IPS-18a (cell line): ENCODE measurements around the gene NCR3LG1.

Experiments used
- H3K27ac ChIP-seq: one replicate; pipeline ENCODE4 v1.5.1; 2013; ENCODE audit warnings: low read length
- H3K27me3 ChIP-seq: one replicate; pipeline ENCODE4 v1.6.1; 2013; ENCODE audit warnings: mild to moderate bottlenecking, low read length; ENCODE audit not compliant: control insufficient read depth, insufficient read depth
- H3K36me3 ChIP-seq: one replicate; pipeline ENCODE4 v1.6.1; 2013; ENCODE audit warnings: low read depth, low read length; ENCODE audit not compliant: control insufficient read depth
- H3K4me1 ChIP-seq: one replicate; pipeline ENCODE4 v1.6.1; 2013; ENCODE audit warnings: low read depth, low read length; ENCODE audit not compliant: control insufficient read depth
- H3K4me3 ChIP-seq: one replicate; pipeline ENCODE4 v1.5.1; 2013; ENCODE audit warnings: low read length
- H3K9ac ChIP-seq: one replicate; pipeline ENCODE4 v1.6.1; 2013; ENCODE audit warnings: mild to moderate bottlenecking, low read length, moderate library complexity
- H3K9me3 ChIP-seq: one replicate; pipeline ENCODE4 v1.6.1; 2013; ENCODE audit warnings: low read depth, low read length; ENCODE audit not compliant: control insufficient read depth

Gene NCR3LG1

GRCh38 chr11:17351510-17352176, at the start of gene NCR3LG1:
NCR3LG1 (plus strand) TSS chr11:17351800; CDS start chr11:17351970, 170 bp downstream.
- Histone ChIP-seq H3K27ac (no peak within 1 kb of the TSS), H3K27me3 (peaks cover 56% of the 10 kb centered on the region), H3K36me3 (no peaks in the 10 kb centered on the region), H3K4me3 (peak within 1 kb of the TSS; percentile 52), H3K4me1 (peaks cover 10% of the 10 kb centered on the region), H3K9me3 (no peaks in the 10 kb centered on the region), H3K9ac (no peak within 1 kb of the TSS)

- Histone ChIP-seq H3K4me1 (no peaks in the 10 kb centered on the region), H3K27me3 (no peaks in the 10 kb centered on the region), H3K9me3 (no peaks in the 10 kb centered on the region), H3K9ac (no peak overlapping the region), H3K27ac (no peak overlapping the region), H3K36me3 (no peaks in the 10 kb centered on the region), H3K4me3 (no peak overlapping the region)
These were observed 38.0 kb upstream of the NCR3LG1 start for GRCh38 chr11:17313349-17314231.

- Histone ChIP-seq H3K27ac (no peak overlapping the region), H3K9me3 (no peaks in the 10 kb centered on the region), H3K36me3 (no peaks in the 10 kb centered on the region), H3K4me1 (no peaks in the 10 kb centered on the region), H3K4me3 (no peak overlapping the region), H3K27me3 (no peaks in the 10 kb centered on the region), H3K9ac (no peak overlapping the region)
These were observed 37.4 kb upstream of the NCR3LG1 start for GRCh38 chr11:17314232-17314547.

GRCh38 chr11:17314904-17315426, 36.6 kb upstream of the NCR3LG1 start:
- Histone ChIP-seq H3K4me1 (no peaks in the 10 kb centered on the region), H3K9ac (no peak overlapping the region), H3K27me3 (no peaks in the 10 kb centered on the region), H3K36me3 (no peaks in the 10 kb centered on the region), H3K27ac (no peak overlapping the region), H3K9me3 (no peaks in the 10 kb centered on the region), H3K4me3 (no peak overlapping the region)

- H3K9me3 ChIP-seq = no peaks in the 10 kb centered on the region
These were observed 22.6 kb upstream of the NCR3LG1 start for GRCh38 chr11:17328871-17329494.

GRCh38 chr11:17331669-17332068, 19.9 kb upstream of the NCR3LG1 start:
- Histone ChIP-seq H3K4me1 (no peaks in the 10 kb centered on the region), H3K4me3 (no peak overlapping the region), H3K27ac (no peak overlapping the region), H3K9me3 (no peaks in the 10 kb centered on the region), H3K27me3 (no peaks in the 10 kb centered on the region), H3K9ac (no peak overlapping the region), H3K36me3 (no peaks in the 10 kb centered on the region)

More at GRCh38 chr11:17328871-17329494, 22.6 kb upstream of the NCR3LG1 start:
- Histone ChIP-seq H3K27me3 (no peaks in the 10 kb centered on the region), H3K36me3 (no peaks in the 10 kb centered on the region), H3K9ac (no peak overlapping the region), H3K4me1 (no peaks in the 10 kb centered on the region), H3K4me3 (no peak overlapping the region), H3K27ac (no peak overlapping the region)

- Histone ChIP-seq H3K4me3 (no peak overlapping the region), H3K9ac (no peak overlapping the region), H3K9me3 (no peaks in the 10 kb centered on the region), H3K4me1 (no peaks in the 10 kb centered on the region), H3K27me3 (no peaks in the 10 kb centered on the region), H3K27ac (no peak overlapping the region), H3K36me3 (no peaks in the 10 kb centered on the region)
These were observed 17.6 kb upstream of the NCR3LG1 start for GRCh38 chr11:17333799-17334586.

- Histone ChIP-seq H3K9ac (no peak overlapping the region), H3K27ac (no peak overlapping the region), H3K4me3 (no peak overlapping the region), H3K9me3 (no peaks in the 10 kb centered on the region), H3K27me3 (no peaks in the 10 kb centered on the region), H3K36me3 (no peaks in the 10 kb centered on the region), H3K4me1 (no peaks in the 10 kb centered on the region)
These were observed 8.3 kb upstream of the NCR3LG1 start for GRCh38 chr11:17343257-17343656.

GRCh38 chr11:17343907-17344306, 7.7 kb upstream of the NCR3LG1 start:
- H3K9me3 ChIP-seq = no peaks in the 10 kb centered on the region
- H3K27me3 ChIP-seq = peaks cover under 1% of the 10 kb centered on the region
- H3K27ac ChIP-seq = no peak overlapping the region
- no peaks in the 10 kb centered on the region for H3K36me3 ChIP-seq
- H3K4me3 ChIP-seq = no peak overlapping the region
- no peaks in the 10 kb centered on the region for H3K4me1 ChIP-seq
- H3K9ac ChIP-seq = no peak overlapping the region

- no peak overlapping the region for H3K4me3 ChIP-seq
- H3K36me3 ChIP-seq = no peaks in the 10 kb centered on the region
- no peak overlapping the region for H3K9ac ChIP-seq
- no peaks in the 10 kb centered on the region for H3K9me3 ChIP-seq
- H3K4me1 ChIP-seq = no peaks in the 10 kb centered on the region
- no peak overlapping the region for H3K27ac ChIP-seq
- H3K27me3 ChIP-seq = peaks cover 38% of the 10 kb centered on the region
These were observed 3.9 kb upstream of the NCR3LG1 start for GRCh38 chr11:17347676-17348075.
